ENCODE data around the gene PKP1.

PKP1 gene

DNA sequence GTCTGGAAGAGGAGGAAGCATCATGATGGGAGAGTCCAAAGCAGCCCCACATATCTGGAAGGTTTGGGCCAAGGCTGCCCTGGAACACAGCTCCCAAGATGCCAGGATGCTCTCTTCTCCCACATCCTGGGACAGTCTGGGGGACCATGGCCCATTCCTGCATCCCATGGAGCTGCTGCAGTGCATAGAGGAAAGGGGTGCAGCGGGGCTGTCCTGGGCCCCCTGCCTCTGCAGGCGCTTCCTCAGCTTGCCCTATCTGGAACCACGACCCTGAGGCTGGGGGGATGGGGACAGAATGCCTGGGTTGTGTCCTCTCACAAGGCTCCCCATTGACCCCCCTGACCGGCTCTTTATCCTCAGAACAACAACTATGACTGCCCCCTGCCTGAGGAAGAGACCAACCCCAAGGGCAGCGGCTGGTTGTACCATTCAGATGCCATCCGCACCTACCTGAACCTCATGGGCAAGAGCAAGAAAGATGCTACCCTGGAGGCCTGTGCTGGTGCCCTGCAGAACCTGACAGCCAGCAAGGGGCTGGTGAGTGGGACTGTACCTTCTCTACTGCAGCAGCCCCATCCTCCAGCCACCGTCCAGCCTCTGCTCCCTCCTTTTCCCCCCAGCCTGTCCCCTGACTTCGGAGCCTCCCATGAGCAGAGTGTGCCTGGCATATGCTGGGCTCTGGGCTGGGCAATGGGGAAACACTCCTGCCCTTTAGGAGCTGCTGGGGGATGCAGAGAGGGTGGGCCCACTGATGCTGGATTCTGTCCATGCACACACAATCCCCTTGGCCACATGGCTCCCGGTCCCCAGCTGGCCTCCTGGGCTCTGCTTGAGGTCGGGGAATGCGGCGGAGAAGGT is 39.6 kb downstream of the PKP1 start:
- H3K4me2 ChIP-seq (ENCODE audit: low read length): no peak overlapping the region
- no peak overlapping the region for H3K27ac ChIP-seq (ENCODE audit: low read depth, low read length)
- no peaks in the 10 kb centered on the region for H3K79me2 ChIP-seq (ENCODE audit: control insufficient read depth, low read length)
- no peaks in the 10 kb centered on the region for H3K9me3 ChIP-seq (ENCODE audit: control insufficient read depth, insufficient read depth, low read length)
- H3K9me2 ChIP-seq (replicated peaks; ENCODE audit: control insufficient read depth, low read length): no peaks in the 10 kb centered on the region
- H3K27me3 ChIP-seq (ENCODE audit: control insufficient read depth, low read length): no peaks in the 10 kb centered on the region
- TF ChIP-seq, protein P1, sequence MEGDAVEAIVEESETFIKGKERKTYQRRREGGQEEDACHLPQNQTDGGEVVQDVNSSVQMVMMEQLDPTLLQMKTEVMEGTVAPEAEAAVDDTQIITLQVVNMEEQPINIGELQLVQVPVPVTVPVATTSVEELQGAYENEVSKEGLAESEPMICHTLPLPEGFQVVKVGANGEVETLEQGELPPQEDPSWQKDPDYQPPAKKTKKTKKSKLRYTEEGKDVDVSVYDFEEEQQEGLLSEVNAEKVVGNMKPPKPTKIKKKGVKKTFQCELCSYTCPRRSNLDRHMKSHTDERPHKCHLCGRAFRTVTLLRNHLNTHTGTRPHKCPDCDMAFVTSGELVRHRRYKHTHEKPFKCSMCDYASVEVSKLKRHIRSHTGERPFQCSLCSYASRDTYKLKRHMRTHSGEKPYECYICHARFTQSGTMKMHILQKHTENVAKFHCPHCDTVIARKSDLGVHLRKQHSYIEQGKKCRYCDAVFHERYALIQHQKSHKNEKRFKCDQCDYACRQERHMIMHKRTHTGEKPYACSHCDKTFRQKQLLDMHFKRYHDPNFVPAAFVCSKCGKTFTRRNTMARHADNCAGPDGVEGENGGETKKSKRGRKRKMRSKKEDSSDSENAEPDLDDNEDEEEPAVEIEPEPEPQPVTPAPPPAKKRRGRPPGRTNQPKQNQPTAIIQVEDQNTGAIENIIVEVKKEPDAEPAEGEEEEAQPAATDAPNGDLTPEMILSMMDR (IDR thresholded peaks at IDR 0.05; ENCODE audit: low read depth, low read length, poor library complexity, severe bottlenecking): no peak
- TF ChIP-seq EZH2phosphoT487 (IDR thresholded peaks at IDR 0.05; ENCODE audit: borderline replicate concordance, low read length): no peak
- H3K36me3 ChIP-seq (ENCODE audit: control insufficient read depth, low read length): no peaks in the 10 kb centered on the region
- H3F3A ChIP-seq (ENCODE audit: control insufficient read depth, insufficient read depth): no peaks in the 10 kb centered on the region
- no peak overlapping the region for H3K4me3 ChIP-seq (ENCODE audit: low read length)
- H4K20me1 ChIP-seq (ENCODE audit: control insufficient read depth, insufficient read depth, low read depth, low read length): no peaks in the 10 kb centered on the region
- no peaks in the 10 kb centered on the region for H3K4me1 ChIP-seq (ENCODE audit: control insufficient read depth, low read length)

DNA sequence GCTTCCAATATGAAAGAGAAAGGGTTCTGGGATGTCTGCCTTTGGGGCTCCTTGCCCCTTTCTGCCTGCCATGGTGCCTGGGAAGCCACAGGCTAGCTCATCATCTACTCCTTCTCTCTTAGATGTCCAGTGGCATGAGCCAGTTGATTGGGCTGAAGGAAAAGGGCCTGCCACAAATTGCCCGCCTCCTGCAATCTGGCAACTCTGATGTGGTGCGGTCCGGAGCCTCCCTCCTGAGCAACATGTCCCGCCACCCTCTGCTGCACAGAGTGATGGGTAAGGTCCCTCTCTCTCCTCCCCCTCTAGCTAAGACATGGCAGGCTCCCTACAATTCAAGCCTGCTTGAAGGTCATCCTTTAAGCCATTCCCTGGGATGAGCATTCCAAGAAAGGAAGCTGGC is 41.0 kb downstream of the PKP1 start:
- no peaks in the 10 kb centered on the region for H3K9me3 ChIP-seq (ENCODE audit: control insufficient read depth, insufficient read depth, low read length)
- no peak overlapping the region for H3K27ac ChIP-seq (ENCODE audit: low read depth, low read length)
- H4K20me1 ChIP-seq (ENCODE audit: control insufficient read depth, insufficient read depth, low read depth, low read length): no peaks in the 10 kb centered on the region
- H3K4me2 ChIP-seq (ENCODE audit: low read length): no peak overlapping the region
- H3F3A ChIP-seq (ENCODE audit: control insufficient read depth, insufficient read depth): no peaks in the 10 kb centered on the region
- H3K9me2 ChIP-seq (replicated peaks; ENCODE audit: control insufficient read depth, low read length): no peaks in the 10 kb centered on the region
- no peaks in the 10 kb centered on the region for H3K4me1 ChIP-seq (ENCODE audit: control insufficient read depth, low read length)
- H3K36me3 ChIP-seq (ENCODE audit: control insufficient read depth, low read length): no peaks in the 10 kb centered on the region
- TF ChIP-seq EZH2phosphoT487 (IDR thresholded peaks at IDR 0.05; ENCODE audit: borderline replicate concordance, low read length): no peak
- TF ChIP-seq, protein P1 (IDR thresholded peaks at IDR 0.05; ENCODE audit: low read depth, low read length, poor library complexity, severe bottlenecking): no peak
- H3K4me3 ChIP-seq (ENCODE audit: low read length): no peak overlapping the region
- H3K79me2 ChIP-seq (ENCODE audit: control insufficient read depth, low read length): no peaks in the 10 kb centered on the region
- H3K27me3 ChIP-seq (ENCODE audit: control insufficient read depth, low read length): no peaks in the 10 kb centered on the region

DNA sequence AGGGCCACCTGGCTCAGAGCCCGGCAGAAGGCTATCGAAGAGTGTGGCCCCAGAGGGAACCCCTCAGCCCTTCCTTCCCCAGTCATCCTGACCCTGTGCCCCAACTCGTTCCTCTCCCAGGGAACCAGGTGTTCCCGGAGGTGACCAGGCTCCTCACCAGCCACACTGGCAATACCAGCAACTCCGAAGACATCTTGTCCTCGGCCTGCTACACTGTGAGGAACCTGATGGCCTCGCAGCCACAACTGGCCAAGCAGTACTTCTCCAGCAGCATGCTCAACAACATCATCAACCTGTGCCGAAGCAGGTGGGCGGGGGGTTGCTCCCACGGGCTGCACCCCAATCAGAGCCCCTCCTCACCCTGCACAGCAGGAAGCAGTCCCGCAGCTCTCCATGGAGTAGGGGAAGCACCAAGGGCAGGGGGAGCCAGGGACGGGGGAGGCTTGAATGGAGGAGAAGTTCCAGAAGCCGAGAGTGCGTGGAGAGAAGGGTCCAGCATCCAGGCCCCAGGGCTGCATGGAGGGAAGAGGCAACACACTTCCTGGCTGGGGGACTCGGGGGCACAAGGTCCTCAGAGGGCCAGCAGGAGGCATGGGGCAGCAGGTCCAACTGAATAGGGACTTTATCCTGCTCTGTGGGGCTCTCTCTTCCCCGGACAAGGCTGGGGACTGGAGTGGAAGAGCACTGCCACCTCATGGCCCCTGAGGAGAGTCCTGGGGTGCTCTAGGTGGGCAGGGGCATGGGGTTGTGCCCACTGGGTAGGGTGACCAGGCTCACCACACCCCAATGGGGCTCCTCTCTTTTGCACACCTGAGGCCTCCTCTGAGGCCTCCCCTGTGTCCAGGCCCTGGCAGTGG is 41.7 kb downstream of the PKP1 start:
- no peaks in the 10 kb centered on the region for H3K27me3 ChIP-seq (ENCODE audit: control insufficient read depth, low read length)
- H3K4me2 ChIP-seq (ENCODE audit: low read length): no peak overlapping the region
- H3K9me3 ChIP-seq (ENCODE audit: control insufficient read depth, insufficient read depth, low read length): no peaks in the 10 kb centered on the region
- no peaks in the 10 kb centered on the region for H3K4me1 ChIP-seq (ENCODE audit: control insufficient read depth, low read length)
- no peaks in the 10 kb centered on the region for H3K79me2 ChIP-seq (ENCODE audit: control insufficient read depth, low read length)
- no peaks in the 10 kb centered on the region for H3K36me3 ChIP-seq (ENCODE audit: control insufficient read depth, low read length)
- H3F3A ChIP-seq (ENCODE audit: control insufficient read depth, insufficient read depth): no peaks in the 10 kb centered on the region
- no peaks in the 10 kb centered on the region for H4K20me1 ChIP-seq (ENCODE audit: control insufficient read depth, insufficient read depth, low read depth, low read length)
- H3K27ac ChIP-seq (ENCODE audit: low read depth, low read length): no peak overlapping the region
- H3K9me2 ChIP-seq (replicated peaks; ENCODE audit: control insufficient read depth, low read length): no peaks in the 10 kb centered on the region
- no peak overlapping the region for H3K4me3 ChIP-seq (ENCODE audit: low read length)
- TF ChIP-seq, protein P1 (IDR thresholded peaks at IDR 0.05; ENCODE audit: low read depth, low read length, poor library complexity, severe bottlenecking): no peak
- no peak for TF ChIP-seq EZH2phosphoT487 (IDR thresholded peaks at IDR 0.05; ENCODE audit: borderline replicate concordance, low read length)

Data from DOHH2 (cell line).